Kidney epithelial cell (primary cell): ENCODE results near the gene PRKCA. TPM values are rescaled to one million over a fixed set of nuclear protein-coding genes. Genes with fewer than 3 reads are reported as not detected.

Experiments used
- DNase-seq: peaks from one replicate; pipeline ENCODE4 v3.0.0-alpha.2; 2010; ENCODE audit warnings: low read depth
- H3K27me3 ChIP-seq: 2 replicates; pipeline ENCODE4 v1.6.0; 2011; ENCODE audit warnings: low read length; ENCODE audit not compliant: control insufficient read depth, insufficient read depth
- H3K36me3 ChIP-seq: 2 replicates; pipeline ENCODE4 v1.5.1; 2011; ENCODE audit warnings: low read length; ENCODE audit not compliant: control insufficient read depth, insufficient read depth
- H3K4me3 ChIP-seq: 2 replicates; pipeline ENCODE4 v1.5.1; 2011; ENCODE audit warnings: low read depth, mild to moderate bottlenecking, control low read depth, low read length
- total RNA-seq: library from RNA; depleted of rRNA; stranded (reverse); fragments of >200 nt; gene quantifications from 2 replicates; pipeline ENCODE4 v1.2.3, GENCODE V29; 2015
- TF ChIP-seq, protein P1 (sequence below): IDR thresholded peaks from 2 replicates; pipeline ENCODE4 v1.5.1; 2011; ENCODE audit warnings: mild to moderate bottlenecking, moderate library complexity, low read length, control low read depth, inconsistent platforms; ENCODE audit not compliant: insufficient read depth, poor library complexity, severe bottlenecking

PRKCA gene
- total RNA-seq, 1 donor from 2014 or later: 5.7 TPM

DNA sequence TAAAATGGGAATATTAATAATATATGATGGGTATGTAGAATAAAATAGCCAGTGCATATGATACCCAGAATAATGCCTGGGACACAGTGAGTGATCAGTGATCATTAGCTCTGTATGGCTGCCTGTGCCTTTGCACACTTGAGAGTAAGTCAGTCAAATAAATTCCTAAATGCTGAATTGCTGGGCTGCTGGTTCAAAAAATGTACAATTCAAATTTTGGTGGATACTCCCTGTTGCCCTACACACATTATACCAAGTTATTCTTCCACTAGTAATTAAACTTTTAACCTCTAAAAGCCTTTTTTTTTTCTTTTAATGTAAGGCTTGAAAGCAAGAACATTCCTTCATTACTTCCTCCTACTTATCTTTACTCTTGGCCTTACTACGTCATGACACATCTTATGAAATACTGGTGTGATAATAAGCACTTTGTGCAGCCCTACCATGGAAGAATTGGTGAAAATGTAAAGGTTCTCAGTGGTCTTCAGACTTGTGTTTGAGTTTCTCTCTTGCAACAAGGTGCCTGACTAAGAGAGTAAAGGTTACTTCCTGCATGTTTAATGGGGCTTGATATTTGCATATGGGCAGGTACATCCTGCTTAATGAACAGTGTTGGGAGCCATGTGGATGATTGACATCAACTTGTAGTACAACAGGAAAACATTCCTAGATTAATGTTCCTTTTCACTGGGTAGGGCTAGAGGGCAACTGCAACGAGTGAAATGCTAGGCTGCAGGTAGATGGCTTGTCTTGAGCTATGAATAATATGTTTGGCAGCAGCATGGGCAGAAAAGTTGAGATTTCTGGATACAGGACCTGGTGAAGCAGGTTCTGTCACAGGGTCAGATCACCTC, 84.3 kb downstream of the PRKCA start:
- H3K27me3 ChIP-seq: no peaks in the 10 kb centered on the region
- no peaks in the 10 kb centered on the region for H3K36me3 ChIP-seq
- DNase-seq: peak; percentile 54
- TF ChIP-seq, protein P1, sequence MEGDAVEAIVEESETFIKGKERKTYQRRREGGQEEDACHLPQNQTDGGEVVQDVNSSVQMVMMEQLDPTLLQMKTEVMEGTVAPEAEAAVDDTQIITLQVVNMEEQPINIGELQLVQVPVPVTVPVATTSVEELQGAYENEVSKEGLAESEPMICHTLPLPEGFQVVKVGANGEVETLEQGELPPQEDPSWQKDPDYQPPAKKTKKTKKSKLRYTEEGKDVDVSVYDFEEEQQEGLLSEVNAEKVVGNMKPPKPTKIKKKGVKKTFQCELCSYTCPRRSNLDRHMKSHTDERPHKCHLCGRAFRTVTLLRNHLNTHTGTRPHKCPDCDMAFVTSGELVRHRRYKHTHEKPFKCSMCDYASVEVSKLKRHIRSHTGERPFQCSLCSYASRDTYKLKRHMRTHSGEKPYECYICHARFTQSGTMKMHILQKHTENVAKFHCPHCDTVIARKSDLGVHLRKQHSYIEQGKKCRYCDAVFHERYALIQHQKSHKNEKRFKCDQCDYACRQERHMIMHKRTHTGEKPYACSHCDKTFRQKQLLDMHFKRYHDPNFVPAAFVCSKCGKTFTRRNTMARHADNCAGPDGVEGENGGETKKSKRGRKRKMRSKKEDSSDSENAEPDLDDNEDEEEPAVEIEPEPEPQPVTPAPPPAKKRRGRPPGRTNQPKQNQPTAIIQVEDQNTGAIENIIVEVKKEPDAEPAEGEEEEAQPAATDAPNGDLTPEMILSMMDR: no peak
- H3K4me3 ChIP-seq: no peak overlapping the region

GRCh38 chr17:66387392-66387981, 85.1 kb downstream of the PRKCA start:
- TF ChIP-seq, protein P1: no peak
- DNase-seq: no peak
- H3K4me3 ChIP-seq: no peak overlapping the region
- H3K27me3 ChIP-seq: no peaks in the 10 kb centered on the region
- no peaks in the 10 kb centered on the region for H3K36me3 ChIP-seq

DNA sequence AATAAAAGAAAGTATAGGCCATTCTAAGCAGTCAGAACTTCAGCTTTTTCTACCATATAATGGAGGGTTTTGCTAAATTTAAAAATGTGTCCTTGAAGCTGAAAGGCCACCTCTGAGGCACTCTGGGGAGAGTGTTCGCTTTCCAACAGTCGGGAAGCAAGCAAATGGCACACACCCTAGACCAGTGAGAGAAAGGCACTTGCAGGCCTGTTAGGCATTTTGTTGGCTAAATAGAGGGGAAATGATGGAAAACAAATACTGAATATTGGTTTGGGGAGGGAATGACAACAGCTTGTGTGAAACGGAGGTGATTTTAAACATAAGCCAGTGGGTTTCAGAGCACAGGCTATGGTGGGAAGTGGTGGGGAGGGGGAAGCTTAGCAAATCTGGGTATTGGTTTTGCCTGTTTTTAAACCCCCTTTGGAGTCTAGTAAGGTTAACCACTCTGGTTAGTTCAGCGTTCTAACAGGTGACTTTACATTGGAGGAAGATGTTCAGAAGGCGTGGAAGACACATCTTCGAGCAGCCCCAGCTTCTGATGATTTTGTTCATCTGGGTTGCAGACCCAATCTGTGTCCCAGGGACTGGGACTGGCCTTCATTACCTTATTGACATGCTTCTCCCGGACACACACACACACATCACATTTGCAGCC, 90.5 kb downstream of the PRKCA start:
- Histone ChIP-seq H3K27me3 (no peaks in the 10 kb centered on the region), H3K36me3 (no peaks in the 10 kb centered on the region), H3K4me3 (no peak overlapping the region)
- TF ChIP-seq, protein P1: no peak
- DNase-seq: no peak

DNA sequence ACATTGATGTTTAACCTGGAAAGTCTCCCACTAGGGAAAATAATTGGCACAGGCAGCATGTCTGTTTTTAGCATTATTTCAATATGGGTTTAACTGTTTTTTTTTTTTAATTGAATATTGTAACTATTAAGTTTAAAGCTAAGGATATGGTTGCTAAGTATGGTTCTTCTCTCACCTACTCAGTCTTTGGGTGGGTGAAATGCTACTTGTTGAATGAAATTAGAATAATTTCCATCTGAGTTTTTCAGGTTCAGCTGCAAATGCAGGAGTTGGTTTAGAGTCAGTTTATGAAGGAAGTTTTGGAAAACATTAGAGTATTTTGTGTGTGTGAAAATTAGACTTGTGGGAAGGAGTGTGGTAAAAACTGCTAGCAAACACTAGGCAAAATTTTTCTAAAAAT, 93.5 kb downstream of the PRKCA start:
- Histone ChIP-seq H3K36me3 (no peaks in the 10 kb centered on the region), H3K27me3 (no peaks in the 10 kb centered on the region), H3K4me3 (no peak overlapping the region)
- TF ChIP-seq, protein P1: no peak
- DNase-seq: no peak

- Histone ChIP-seq H3K27me3 (no peaks in the 10 kb centered on the region), H3K4me3 (no peak overlapping the region), H3K36me3 (no peaks in the 10 kb centered on the region)
- DNase-seq: no peak
- TF ChIP-seq, protein P1: no peak
Observed at GRCh38 chr17:66397486-66397885, 95.1 kb downstream of the PRKCA start.
